HEK293 (cell line): ENCODE results near the gene KCNA5.

Source experiments
- CTCF ChIA-PET: fragments of 350-600 bp; formaldehyde crosslinking; extraction: SDS; loops from one replicate; lab custom pipeline; 2021; ENCODE audit warnings: antibody characterized with exemption; lab: Yijun Ruan, JAX
- POLR2A ChIA-PET: fragments of 300-600 bp; formaldehyde crosslinking; extraction: SDS; loops from one replicate; lab custom pipeline; 2020; ENCODE audit warnings: antibody characterized with exemption, inconsistent platforms; lab: Yijun Ruan, JAX
- H3K27ac ChIP-seq: fragments of 200-500 bp; sonication (Bioruptor generic); 2 replicates; pipeline ENCODE4 v1.5.1; 2014; ENCODE audit warnings: low read depth, low read length, control low read depth, inconsistent platforms; ENCODE audit errors: extremely low read depth
- H3K36me3 ChIP-seq, 2 experiments: fragments of 200-500 bp in 1 of 2; sonication (Bioruptor generic) in 1 of 2; 1 replicate in 1 of 2; 2 replicates in 1 of 2; pipeline ENCODE4 v1.5.1; 2014 to 2017; ENCODE audit warnings: inconsistent platforms in 2 of 2, low read length in 2 of 2; ENCODE audit not compliant: control insufficient read depth in 2 of 2, insufficient read depth in 1 of 2
- H3K4me1 ChIP-seq: fragments of 200-500 bp; sonication (Bioruptor generic); 2 replicates; pipeline ENCODE4 v1.5.1; 2014; ENCODE audit warnings: mild to moderate bottlenecking, low read length, inconsistent platforms; ENCODE audit not compliant: control insufficient read depth, insufficient read depth
- H3K4me3 ChIP-seq: 2 replicates; pipeline ENCODE4 v1.5.1; 2011; ENCODE audit warnings: low read depth, mild to moderate bottlenecking, control low read depth, low read length, moderate library complexity
- H3K9me3 ChIP-seq: fragments of 200-500 bp; sonication (Bioruptor generic); 2 replicates; pipeline ENCODE4 v1.5.1; 2014; ENCODE audit warnings: low read depth, low read length, inconsistent platforms; ENCODE audit not compliant: control insufficient read depth, insufficient read depth
- HOXA7 ChIP-seq: sonication (generic); formaldehyde crosslinking; IDR thresholded peaks from 2 replicates; pipeline ENCODE4 v1.8.1; 2022; ENCODE audit warnings: missing genetic modification reagents, borderline replicate concordance
- HOXD13 ChIP-seq: sonication (generic); formaldehyde crosslinking; IDR thresholded peaks from 2 replicates; pipeline ENCODE4 v1.8.0; 2022; ENCODE audit warnings: missing genetic modification reagents, borderline replicate concordance
- SCRT2 ChIP-seq: fragments of 450-650 bp; formaldehyde crosslinking; IDR thresholded peaks from 2 replicates; pipeline ENCODE4 v1.5.1; 2016; ENCODE audit warnings: missing biosample characterization, missing genetic modification characterization
- SP3 ChIP-seq: fragments of 450-650 bp; formaldehyde crosslinking; IDR thresholded peaks from 2 replicates; pipeline ENCODE4 v1.5.1; 2016; ENCODE audit warnings: missing biosample characterization, missing genetic modification characterization
- SP7 ChIP-seq: fragments of 450-650 bp; formaldehyde crosslinking; IDR thresholded peaks from 2 replicates; pipeline ENCODE4 v1.5.1; 2016; ENCODE audit warnings: missing biosample characterization, missing genetic modification characterization
- ZNF121 ChIP-seq: fragments of 450-650 bp; formaldehyde crosslinking; IDR thresholded peaks from 2 replicates; pipeline ENCODE4 v1.5.1; 2016; ENCODE audit warnings: missing biosample characterization, missing genetic modification characterization
- ZNF157 ChIP-seq: fragments of 450-650 bp; formaldehyde crosslinking; IDR thresholded peaks from 2 replicates; pipeline ENCODE4 v1.5.1; 2016; ENCODE audit warnings: missing biosample characterization, missing genetic modification characterization
- ZNF16 ChIP-seq: fragments of 450-650 bp; formaldehyde crosslinking; IDR thresholded peaks from 2 replicates; pipeline ENCODE4 v1.5.1; 2016; ENCODE audit warnings: low read depth, missing biosample characterization, missing genetic modification characterization
- ZNF169 ChIP-seq: fragments of 450-650 bp; formaldehyde crosslinking; IDR thresholded peaks from 2 replicates; pipeline ENCODE4 v1.5.1; 2016; ENCODE audit warnings: missing biosample characterization, missing genetic modification characterization
- ZNF184 ChIP-seq: fragments of 450-650 bp; IDR thresholded peaks from 2 replicates; pipeline ENCODE4 v1.5.1; 2018; ENCODE audit warnings: missing biosample characterization, mild to moderate bottlenecking, missing genetic modification characterization
- ZNF19 ChIP-seq: fragments of 450-650 bp; formaldehyde crosslinking; IDR thresholded peaks from 2 replicates; pipeline ENCODE4; 2016; ENCODE audit warnings: missing biosample characterization, missing genetic modification characterization, low read depth
- ZNF266 ChIP-seq: fragments of 450-650 bp; formaldehyde crosslinking; IDR thresholded peaks from 2 replicates; pipeline ENCODE4 v1.5.1; 2016; ENCODE audit warnings: missing biosample characterization, missing genetic modification characterization, low read depth
- ZNF274 ChIP-seq, 2 experiments: fragments of 200-500 bp in 1 of 2; fragments of 450-650 bp in 1 of 2; sonication (Bioruptor generic) in 1 of 2; formaldehyde crosslinking in 1 of 2; IDR thresholded peaks; 2 replicates each; pipeline versions ENCODE4 v1.5.1 to v1.6.1; 2014 to 2016; ENCODE audit warnings: borderline replicate concordance in 1 of 2, inconsistent platforms in 1 of 2, low read length in 1 of 2, missing biosample characterization in 1 of 2, missing genetic modification characterization in 1 of 2
- ZNF292 ChIP-seq: fragments of 450-650 bp; formaldehyde crosslinking; IDR thresholded peaks from 2 replicates; pipeline ENCODE4 v1.5.1; 2016; ENCODE audit warnings: low read depth, missing biosample characterization, missing genetic modification characterization, borderline replicate concordance
- ZNF391 ChIP-seq: fragments of 450-650 bp; formaldehyde crosslinking; IDR thresholded peaks from 2 replicates; pipeline ENCODE4 v1.5.1; 2016; ENCODE audit warnings: low read depth, missing biosample characterization, missing genetic modification characterization, borderline replicate concordance
- ZNF544 ChIP-seq: fragments of 450-650 bp; formaldehyde crosslinking; IDR thresholded peaks from 2 replicates; pipeline ENCODE4 v1.5.0; 2017; ENCODE audit warnings: missing biosample characterization, missing genetic modification characterization
- ZNF623 ChIP-seq: fragments of 450-650 bp; formaldehyde crosslinking; IDR thresholded peaks from 2 replicates; pipeline ENCODE4 v1.5.1; 2016; ENCODE audit warnings: missing biosample characterization, missing genetic modification characterization
- TF ChIP-seq, protein P1 (sequence below): fragments of 450-650 bp; IDR thresholded peaks from 2 replicates; pipeline ENCODE4 v1.5.1; 2018; ENCODE audit warnings: missing biosample characterization, mild to moderate bottlenecking, missing genetic modification characterization
- TF ChIP-seq, protein P2 (sequence below): fragments of 450-650 bp; formaldehyde crosslinking; IDR thresholded peaks from 2 replicates; pipeline ENCODE4 v1.5.1; 2017; ENCODE audit warnings: missing biosample characterization, missing genetic modification characterization
- TF ChIP-seq, protein P3 (sequence below): fragments of 450-650 bp; formaldehyde crosslinking; IDR thresholded peaks from 2 replicates; pipeline ENCODE4 v1.5.1; 2016; ENCODE audit warnings: missing biosample characterization, missing genetic modification characterization, borderline replicate concordance
- TF ChIP-seq, protein P4 (sequence below): fragments of 450-650 bp; formaldehyde crosslinking; IDR thresholded peaks from 2 replicates; pipeline ENCODE4 v1.5.1; 2016; ENCODE audit warnings: missing biosample characterization, missing genetic modification characterization
- TF ChIP-seq, protein P5 (sequence below): fragments of 450-650 bp; formaldehyde crosslinking; IDR thresholded peaks from 2 replicates; pipeline ENCODE4 v1.5.1; 2017; ENCODE audit warnings: missing biosample characterization, missing genetic modification characterization

Gene KCNA5

DNA sequence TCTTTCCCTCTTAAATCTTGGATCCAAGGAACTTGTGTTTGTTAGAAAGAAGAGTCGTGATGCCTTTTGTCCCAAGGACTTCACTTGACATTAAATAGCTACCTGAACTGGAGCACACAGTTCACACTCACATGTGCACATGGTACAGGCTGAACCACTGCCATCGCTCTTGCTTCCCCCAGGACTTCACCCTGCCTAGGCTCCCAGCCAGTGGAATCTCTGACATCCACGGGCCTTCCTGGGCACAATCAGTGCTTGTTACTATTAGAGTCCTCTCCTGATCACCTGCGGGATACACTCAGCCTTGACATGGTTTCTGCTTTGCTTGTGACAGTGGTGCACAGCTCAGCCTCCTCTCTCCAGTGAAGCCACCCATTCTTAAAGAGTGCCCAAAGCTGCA is 49.1 kb upstream of the KCNA5 start:
- ChIA-PET CTCF (interaction anchor here (0.7 to 10.5 kb wide), 4 partner anchors 9 to 1080 kb away, joined by 3 to 185 read pairs (median 6); no protein-coding TSS in a partner anchor), POLR2A (no interaction called here)
- Histone ChIP-seq H3K4me1 (no peaks in the 10 kb centered on the region), H3K4me3 (no peak overlapping the region), H3K27ac (no peak overlapping the region), H3K9me3 (no peaks in the 10 kb centered on the region), H3K36me3 (no peaks in the 10 kb centered on the region)
- TF ChIP-seq ZNF292 (tag by site-specific recombination) (no peak), ZNF121 (no peak), ZNF169 (no peak), ZNF266 (tag by site-specific recombination) (no peak), HOXA7 (CRISPR knock-in tag) (no peak), ZNF184 (no peak), HOXD13 (CRISPR knock-in tag) (no peak), ZNF157 (tag by site-specific recombination) (no peak), ZNF19 (tag by site-specific recombination) (no peak), ZNF623 (tag by site-specific recombination) (no peak), SCRT2 (tag by site-specific recombination) (no peak)
- TF ChIP-seq, protein P1, sequence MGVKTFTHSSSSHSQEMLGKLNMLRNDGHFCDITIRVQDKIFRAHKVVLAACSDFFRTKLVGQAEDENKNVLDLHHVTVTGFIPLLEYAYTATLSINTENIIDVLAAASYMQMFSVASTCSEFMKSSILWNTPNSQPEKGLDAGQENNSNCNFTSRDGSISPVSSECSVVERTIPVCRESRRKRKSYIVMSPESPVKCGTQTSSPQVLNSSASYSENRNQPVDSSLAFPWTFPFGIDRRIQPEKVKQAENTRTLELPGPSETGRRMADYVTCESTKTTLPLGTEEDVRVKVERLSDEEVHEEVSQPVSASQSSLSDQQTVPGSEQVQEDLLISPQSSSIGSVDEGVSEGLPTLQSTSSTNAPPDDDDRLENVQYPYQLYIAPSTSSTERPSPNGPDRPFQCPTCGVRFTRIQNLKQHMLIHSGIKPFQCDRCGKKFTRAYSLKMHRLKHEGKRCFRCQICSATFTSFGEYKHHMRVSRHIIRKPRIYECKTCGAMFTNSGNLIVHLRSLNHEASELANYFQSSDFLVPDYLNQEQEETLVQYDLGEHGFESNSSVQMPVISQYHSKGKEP (tag by site-specific recombination): no peak
- TF ChIP-seq, protein P2, sequence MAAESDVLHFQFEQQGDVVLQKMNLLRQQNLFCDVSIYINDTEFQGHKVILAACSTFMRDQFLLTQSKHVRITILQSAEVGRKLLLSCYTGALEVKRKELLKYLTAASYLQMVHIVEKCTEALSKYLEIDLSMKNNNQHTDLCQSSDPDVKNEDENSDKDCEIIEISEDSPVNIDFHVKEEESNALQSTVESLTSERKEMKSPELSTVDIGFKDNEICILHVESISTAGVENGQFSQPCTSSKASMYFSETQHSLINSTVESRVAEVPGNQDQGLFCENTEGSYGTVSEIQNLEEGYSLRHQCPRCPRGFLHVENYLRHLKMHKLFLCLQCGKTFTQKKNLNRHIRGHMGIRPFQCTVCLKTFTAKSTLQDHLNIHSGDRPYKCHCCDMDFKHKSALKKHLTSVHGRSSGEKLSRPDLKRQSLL (tag by site-specific recombination): no peak
- TF ChIP-seq, protein P3, sequence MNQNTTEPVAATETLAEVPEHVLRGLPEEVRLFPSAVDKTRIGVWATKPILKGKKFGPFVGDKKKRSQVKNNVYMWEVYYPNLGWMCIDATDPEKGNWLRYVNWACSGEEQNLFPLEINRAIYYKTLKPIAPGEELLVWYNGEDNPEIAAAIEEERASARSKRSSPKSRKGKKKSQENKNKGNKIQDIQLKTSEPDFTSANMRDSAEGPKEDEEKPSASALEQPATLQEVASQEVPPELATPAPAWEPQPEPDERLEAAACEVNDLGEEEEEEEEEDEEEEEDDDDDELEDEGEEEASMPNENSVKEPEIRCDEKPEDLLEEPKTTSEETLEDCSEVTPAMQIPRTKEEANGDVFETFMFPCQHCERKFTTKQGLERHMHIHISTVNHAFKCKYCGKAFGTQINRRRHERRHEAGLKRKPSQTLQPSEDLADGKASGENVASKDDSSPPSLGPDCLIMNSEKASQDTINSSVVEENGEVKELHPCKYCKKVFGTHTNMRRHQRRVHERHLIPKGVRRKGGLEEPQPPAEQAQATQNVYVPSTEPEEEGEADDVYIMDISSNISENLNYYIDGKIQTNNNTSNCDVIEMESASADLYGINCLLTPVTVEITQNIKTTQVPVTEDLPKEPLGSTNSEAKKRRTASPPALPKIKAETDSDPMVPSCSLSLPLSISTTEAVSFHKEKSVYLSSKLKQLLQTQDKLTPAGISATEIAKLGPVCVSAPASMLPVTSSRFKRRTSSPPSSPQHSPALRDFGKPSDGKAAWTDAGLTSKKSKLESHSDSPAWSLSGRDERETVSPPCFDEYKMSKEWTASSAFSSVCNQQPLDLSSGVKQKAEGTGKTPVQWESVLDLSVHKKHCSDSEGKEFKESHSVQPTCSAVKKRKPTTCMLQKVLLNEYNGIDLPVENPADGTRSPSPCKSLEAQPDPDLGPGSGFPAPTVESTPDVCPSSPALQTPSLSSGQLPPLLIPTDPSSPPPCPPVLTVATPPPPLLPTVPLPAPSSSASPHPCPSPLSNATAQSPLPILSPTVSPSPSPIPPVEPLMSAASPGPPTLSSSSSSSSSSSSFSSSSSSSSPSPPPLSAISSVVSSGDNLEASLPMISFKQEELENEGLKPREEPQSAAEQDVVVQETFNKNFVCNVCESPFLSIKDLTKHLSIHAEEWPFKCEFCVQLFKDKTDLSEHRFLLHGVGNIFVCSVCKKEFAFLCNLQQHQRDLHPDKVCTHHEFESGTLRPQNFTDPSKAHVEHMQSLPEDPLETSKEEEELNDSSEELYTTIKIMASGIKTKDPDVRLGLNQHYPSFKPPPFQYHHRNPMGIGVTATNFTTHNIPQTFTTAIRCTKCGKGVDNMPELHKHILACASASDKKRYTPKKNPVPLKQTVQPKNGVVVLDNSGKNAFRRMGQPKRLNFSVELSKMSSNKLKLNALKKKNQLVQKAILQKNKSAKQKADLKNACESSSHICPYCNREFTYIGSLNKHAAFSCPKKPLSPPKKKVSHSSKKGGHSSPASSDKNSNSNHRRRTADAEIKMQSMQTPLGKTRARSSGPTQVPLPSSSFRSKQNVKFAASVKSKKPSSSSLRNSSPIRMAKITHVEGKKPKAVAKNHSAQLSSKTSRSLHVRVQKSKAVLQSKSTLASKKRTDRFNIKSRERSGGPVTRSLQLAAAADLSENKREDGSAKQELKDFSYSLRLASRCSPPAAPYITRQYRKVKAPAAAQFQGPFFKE (tag by site-specific recombination): no peak

DNA sequence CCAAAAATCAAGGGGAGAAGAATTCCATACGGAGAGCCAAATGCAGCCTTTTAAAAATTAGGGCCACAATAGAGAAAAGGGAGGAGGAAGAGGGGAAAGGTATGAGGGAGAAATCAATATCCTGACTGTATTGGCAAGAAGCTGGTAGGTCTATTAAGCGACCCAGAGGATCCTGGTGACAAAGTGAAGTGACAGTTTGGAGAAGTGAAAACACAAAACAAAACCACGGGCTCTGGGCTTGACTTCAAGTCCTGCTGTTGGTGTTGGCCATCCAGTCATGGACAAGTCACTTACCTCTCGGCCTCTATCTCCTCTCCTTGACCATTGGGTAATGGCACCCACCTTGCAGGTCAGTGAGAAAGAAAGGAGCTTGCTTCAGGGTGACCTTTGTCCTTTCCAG is 47.0 kb upstream of the KCNA5 start:
- CTCF ChIA-PET: interaction anchor here (1.2 to 10.5 kb wide), 2 partner anchors 86 to 141 kb away, joined by 5 to 185 read pairs; partner anchors contain the start of gene KCNA1
- POLR2A ChIA-PET: no interaction called here
- no peaks in the 10 kb centered on the region for H3K9me3 ChIP-seq
- no peaks in the 10 kb centered on the region for H3K36me3 ChIP-seq
- no peak overlapping the region for H3K27ac ChIP-seq
- no peak overlapping the region for H3K4me3 ChIP-seq
- H3K4me1 ChIP-seq: no peaks in the 10 kb centered on the region
- TF ChIP-seq ZNF16 (no peak), SP3 (tag by site-specific recombination) (no peak), ZNF391 (tag by site-specific recombination) (no peak), ZNF544 (tag by site-specific recombination) (no peak), ZNF274 (IDR thresholded peaks at IDR 0.05; ENCODE audit: low read length) (no peak), ZNF274 (tag by site-specific recombination; IDR thresholded peaks at IDR 0.05; ENCODE audit: borderline replicate concordance) (no peak), SP7 (tag by site-specific recombination) (no peak)
- TF ChIP-seq, protein P4, sequence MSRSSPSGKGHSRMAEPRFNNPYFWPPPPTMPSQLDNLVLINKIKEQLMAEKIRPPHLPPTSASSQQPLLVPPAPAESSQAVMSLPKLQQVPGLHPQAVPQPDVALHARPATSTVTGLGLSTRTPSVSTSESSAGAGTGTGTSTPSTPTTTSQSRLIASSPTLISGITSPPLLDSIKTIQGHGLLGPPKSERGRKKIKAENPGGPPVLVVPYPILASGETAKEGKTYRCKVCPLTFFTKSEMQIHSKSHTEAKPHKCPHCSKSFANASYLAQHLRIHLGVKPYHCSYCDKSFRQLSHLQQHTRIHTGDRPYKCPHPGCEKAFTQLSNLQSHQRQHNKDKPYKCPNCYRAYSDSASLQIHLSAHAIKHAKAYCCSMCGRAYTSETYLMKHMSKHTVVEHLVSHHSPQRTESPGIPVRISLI (tag by site-specific recombination): no peak
- TF ChIP-seq, protein P5, sequence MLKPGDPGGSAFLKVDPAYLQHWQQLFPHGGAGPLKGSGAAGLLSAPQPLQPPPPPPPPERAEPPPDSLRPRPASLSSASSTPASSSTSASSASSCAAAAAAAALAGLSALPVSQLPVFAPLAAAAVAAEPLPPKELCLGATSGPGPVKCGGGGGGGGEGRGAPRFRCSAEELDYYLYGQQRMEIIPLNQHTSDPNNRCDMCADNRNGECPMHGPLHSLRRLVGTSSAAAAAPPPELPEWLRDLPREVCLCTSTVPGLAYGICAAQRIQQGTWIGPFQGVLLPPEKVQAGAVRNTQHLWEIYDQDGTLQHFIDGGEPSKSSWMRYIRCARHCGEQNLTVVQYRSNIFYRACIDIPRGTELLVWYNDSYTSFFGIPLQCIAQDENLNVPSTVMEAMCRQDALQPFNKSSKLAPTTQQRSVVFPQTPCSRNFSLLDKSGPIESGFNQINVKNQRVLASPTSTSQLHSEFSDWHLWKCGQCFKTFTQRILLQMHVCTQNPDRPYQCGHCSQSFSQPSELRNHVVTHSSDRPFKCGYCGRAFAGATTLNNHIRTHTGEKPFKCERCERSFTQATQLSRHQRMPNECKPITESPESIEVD: no peak
